NCI-H128 (cell line): ENCODE measurements around the gene DOCK7.

ENCODE experiments used
- DNase-seq: peaks from one replicate; lab custom pipeline; 2025; ENCODE audit not compliant: unreplicated experiment; lab: John Stamatoyannopoulos, UW

Gene DOCK7

DNA sequence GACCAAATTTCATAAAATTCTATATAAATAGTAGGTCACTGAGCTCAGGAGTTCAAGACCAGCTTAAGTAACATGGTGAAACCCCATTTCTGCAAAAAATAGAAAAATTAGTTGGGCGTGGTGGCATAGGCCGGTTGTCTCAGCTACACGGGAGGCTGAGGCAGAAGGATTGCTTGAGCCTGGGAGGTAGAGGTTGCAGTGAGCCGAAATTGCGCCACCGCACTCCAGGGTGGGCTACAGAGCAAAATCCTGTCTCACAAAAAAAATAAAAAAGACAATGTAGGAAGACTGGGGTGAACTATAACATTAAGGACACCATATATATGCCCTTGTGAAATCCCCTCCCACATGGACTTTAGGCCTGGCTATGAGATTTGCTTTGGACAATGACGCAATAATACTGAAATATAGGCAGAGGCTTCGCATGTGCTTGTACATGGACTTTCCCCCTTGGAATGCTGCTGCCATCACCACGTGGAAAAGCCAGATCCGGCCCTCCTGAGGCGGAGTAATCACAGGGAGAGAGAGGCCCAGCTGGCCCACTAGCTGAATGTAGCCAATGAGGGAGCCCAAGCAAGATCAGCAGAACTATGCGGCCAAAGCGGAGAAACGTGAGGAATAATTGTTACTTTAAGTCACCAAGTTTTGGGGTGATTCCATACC lies 264.5 kb downstream of the DOCK7 start:
- no peak for DNase-seq

DNA sequence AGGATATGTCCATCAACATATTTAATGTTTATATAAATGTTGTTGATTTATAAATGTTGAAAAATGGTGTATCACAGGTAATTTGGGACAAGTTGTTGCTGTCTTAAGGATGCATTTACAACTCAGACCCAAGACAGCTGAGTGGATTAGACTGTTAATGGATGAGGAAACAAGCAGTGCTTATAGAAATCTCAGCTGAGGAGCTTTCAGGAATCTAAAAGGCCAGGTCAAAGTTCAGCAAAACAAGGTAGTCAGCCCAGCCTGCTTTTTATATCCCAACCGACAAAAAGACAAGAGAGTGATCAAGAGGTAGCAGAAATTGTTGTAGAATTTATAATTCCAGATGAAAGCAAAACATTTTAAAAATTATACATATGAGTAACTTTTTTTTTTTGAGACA lies 268.0 kb downstream of the DOCK7 start:
- DNase-seq, result no peak

DNA sequence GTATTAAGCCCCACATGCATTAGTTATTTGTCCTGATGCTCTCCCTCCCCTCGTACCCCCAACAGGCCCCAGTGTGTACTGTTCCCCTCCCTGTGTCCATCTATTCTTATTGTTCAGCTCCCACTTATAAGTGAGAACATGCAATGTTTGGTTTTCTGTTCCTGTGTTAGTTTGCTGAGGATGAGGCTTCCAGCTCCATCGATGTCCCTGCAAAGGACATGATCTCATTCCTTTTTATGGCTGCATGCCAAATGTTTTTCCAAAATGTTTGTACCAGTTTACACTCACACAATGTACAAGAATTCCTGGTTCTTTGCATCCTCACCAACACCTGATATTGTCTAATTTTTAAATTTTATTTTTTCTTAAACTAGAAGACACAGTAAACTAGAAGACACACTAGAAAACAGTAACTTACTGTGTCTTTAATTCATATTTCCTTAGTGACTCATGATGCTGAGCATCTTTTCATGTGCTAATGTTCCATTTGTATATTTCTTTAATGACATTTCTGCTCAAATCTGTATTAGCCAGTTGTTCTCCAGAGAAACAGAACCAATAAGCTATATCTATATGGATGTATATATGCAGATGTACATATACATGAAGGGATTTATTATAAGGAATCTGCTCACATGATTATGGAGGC lies 270.7 kb downstream of the DOCK7 start:
- no peak for DNase-seq

DNA sequence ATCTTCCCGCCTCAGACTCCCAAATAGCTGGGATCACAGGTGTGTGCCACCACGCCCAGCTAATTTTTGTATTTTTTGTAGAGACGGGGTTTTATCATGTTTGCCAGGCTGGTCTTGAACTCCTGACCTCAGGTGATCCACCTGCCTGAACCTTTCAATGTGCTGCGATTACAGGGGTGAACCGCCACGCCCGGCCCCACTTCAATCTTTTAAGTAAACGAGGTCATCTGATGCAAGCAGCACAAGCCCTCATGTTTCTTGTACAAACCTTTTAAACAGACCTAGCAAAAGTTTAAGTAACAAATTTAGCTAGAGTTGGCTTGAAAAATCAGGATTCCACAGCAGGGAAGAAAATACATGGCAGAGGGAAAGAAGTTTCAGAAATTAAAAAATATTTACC lies 272.5 kb downstream of the DOCK7 start:
- no peak for DNase-seq

DNA sequence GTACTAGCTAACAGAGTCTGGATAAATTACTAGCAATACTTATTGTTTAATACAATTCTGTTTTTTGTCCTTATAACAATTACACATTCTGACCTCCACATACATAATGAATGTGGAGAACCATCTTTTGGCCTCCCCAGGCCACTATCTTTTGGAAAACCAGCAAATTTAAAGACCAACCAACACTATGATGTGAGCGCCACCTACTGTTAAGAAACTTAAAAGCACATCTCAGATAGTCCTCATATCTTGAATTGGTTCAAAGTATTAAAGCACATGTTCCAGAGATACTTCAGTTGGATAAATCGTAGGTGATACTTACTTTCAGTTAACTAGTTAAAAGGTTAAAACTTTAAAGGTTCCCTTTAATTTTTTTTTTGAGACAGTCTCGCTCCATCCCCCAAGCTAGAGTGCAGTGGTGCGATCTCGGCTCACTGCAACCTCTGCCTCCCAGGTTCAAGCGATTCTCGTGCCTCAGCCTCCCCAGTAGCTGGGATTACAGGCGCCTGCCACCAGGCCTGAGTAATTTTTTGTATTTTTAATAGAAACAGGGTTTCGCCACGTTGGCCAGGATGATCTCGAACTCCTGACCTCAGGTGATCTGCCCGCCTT lies 280.7 kb downstream of the DOCK7 start:
- peak; percentile 58 for DNase-seq

DNA sequence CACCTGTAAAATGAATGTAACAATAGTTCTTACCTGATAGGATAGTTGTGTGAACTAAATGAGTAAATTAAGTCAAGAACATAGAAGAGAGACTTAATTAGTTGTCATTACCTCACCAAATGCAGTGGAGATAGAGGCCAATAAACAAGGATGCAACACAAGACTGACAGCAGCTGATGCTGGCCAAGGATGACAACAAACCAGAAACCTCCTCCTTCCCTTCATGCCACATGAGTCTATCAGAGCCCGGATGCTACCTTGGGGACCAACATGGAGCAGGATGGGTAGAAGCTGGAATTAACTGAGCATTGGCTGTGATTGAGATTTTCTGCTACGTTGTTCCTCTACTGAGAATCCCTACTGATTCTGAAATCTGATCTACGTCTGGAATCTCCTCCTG lies 281.6 kb downstream of the DOCK7 start:
- DNase-seq, result no peak

DNA sequence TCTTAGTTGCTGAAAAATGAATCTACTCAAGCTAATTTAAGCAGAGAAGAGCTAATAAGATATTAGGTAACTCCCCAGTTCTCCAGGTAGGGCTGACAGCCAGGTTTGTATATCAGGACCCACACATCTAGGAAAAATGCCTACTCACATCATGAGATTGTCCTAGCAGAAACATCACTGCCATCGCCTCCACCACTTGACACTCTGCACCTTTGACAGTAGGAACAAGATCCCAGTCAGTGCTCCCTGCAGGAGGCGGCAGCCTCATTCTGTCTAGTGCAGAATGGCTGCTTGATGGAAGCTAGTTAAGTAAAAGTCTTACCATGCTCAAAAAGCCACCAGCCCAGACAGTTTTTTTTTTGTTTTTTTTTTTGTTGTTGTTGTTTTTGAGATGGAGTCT lies 282.9 kb downstream of the DOCK7 start:
- DNase-seq, result no peak
